Measurements from ENCODE around the gene DENND1A. TPM values are rescaled to one million over a fixed set of nuclear protein-coding genes. Genes with fewer than 3 reads are reported as not detected.

DENND1A gene
- total and polyA plus RNA-seq, 2 of the 13 experiments (the other 11 are each of a cell fraction or from before 2014, with no cell fraction given) = 14.8 to 30.1 TPM

- Histone ChIP-seq H3K4me3 (replicated peaks in 1 of 3; ENCODE audit: insufficient read depth in 1 of 3, low read depth in 2 of 3, low read length in 3 of 3) (no peak overlapping the region), H3K9ac (ENCODE audit: insufficient read depth, low read depth, low read length) (no peak overlapping the region), H3K79me2 (ENCODE audit: insufficient read depth, low read length) (no peaks in the 10 kb centered on the region), H3K27me3 (ENCODE audit: control insufficient read depth in 1 of 2, insufficient read depth in 2 of 2, low read length in 2 of 2) (no peaks in the 10 kb centered on the region), H3K4me2 (ENCODE audit: low read depth, low read length) (no peak overlapping the region), H4K20me1 (ENCODE audit: insufficient read depth, low read length) (no peaks in the 10 kb centered on the region), H3K36me3 (replicated peaks in 1 of 2; ENCODE audit: control insufficient read depth in 1 of 2, insufficient read depth in 2 of 2, low read length in 2 of 2) (peaks cover 0 to 2% of the 10 kb centered on the region in 2 experiments; a peak in 1 of 5 replicates), H3K4me1 (ENCODE audit: insufficient read depth, low read length) (no peaks in the 10 kb centered on the region; the same call in 1 of the 2 replicates), H3K27ac (ENCODE audit: extremely low read length, insufficient read depth, low read length) (no peak overlapping the region), H2AFZ (ENCODE audit: low read length) (no peak overlapping the region), H3K9me3 (ENCODE audit: low read length) (no peaks in the 10 kb centered on the region)
- CTCF ChIA-PET (ENCODE audit: low intra/inter-chr PET ratio, low total read pairs) = no interaction called here
- TF ChIP-seq ZSCAN12 (CRISPR knock-in tag; IDR thresholded peaks at IDR 0.05) (no peak), SMAD3 (CRISPR knock-in tag; IDR thresholded peaks at IDR 0.05) (no peak), ZNF768 (CRISPR knock-in tag; IDR thresholded peaks at IDR 0.05) (no peak)
- ATAC-seq (no peak), DNase-seq (ENCODE audit: low spot score) (no peak), FAIRE-seq (no peak)
- 96% methylated on average over 1 of the region's 1 CpG for WGBS (ENCODE audit: low lambda C conversion rate)
- intact Hi-C loops (cut with micrococcal nuclease; ENCODE audit: unreplicated experiment) = no loop called here
- no TSS peak for BruUV-seq (replicated peaks)
- POLR2A ChIA-PET = no interaction called here
- in situ Hi-C loops (cut with HindIII; ENCODE audit: extremely low pct_ligation_motif_present, low pct_unique_long_range_greater_than_20kb) = no loop called here
Measured at GRCh38 chr9:123497830-123498229, 432.1 kb downstream of the DENND1A start.

GRCh38 chr9:123495731-123496130, 434.2 kb downstream of the DENND1A start:
- Histone ChIP-seq H3K27ac (ENCODE audit: extremely low read length, insufficient read depth, low read length) (no peak overlapping the region), H3K79me2 (ENCODE audit: insufficient read depth, low read length) (no peaks in the 10 kb centered on the region), H3K36me3 (replicated peaks in 1 of 2; ENCODE audit: control insufficient read depth in 1 of 2, insufficient read depth in 2 of 2, low read length in 2 of 2) (peaks cover 0 to 2% of the 10 kb centered on the region in 2 experiments; a peak in 1 of 5 replicates), H3K4me1 (ENCODE audit: insufficient read depth, low read length) (no peaks in the 10 kb centered on the region; the same call in 1 of the 2 replicates), H3K4me2 (ENCODE audit: low read depth, low read length) (no peak overlapping the region), H3K9me3 (ENCODE audit: low read length) (no peaks in the 10 kb centered on the region), H3K9ac (ENCODE audit: insufficient read depth, low read depth, low read length) (no peak overlapping the region), H3K27me3 (ENCODE audit: control insufficient read depth in 1 of 2, insufficient read depth in 2 of 2, low read length in 2 of 2) (no peaks in the 10 kb centered on the region), H3K4me3 (replicated peaks in 1 of 3; ENCODE audit: insufficient read depth in 1 of 3, low read depth in 2 of 3, low read length in 3 of 3) (no peak overlapping the region), H4K20me1 (ENCODE audit: insufficient read depth, low read length) (no peaks in the 10 kb centered on the region), H2AFZ (ENCODE audit: low read length) (no peak overlapping the region)
- ATAC-seq (no peak), DNase-seq (ENCODE audit: low spot score) (no peak), FAIRE-seq (no peak)
- WGBS (ENCODE audit: low lambda C conversion rate) = 95% methylated on average over 7 of the region's 7 CpGs
- in situ Hi-C loops (cut with HindIII; ENCODE audit: extremely low pct_ligation_motif_present, low pct_unique_long_range_greater_than_20kb) (no loop called here), intact Hi-C loops (cut with micrococcal nuclease; ENCODE audit: unreplicated experiment) (no loop called here)
- CTCF ChIA-PET (ENCODE audit: low intra/inter-chr PET ratio, low total read pairs) = no interaction called here
- POLR2A ChIA-PET = no interaction called here
- TF ChIP-seq ZNF451 (CRISPR knock-in tag; IDR thresholded peaks at IDR 0.05) = no peak
- TF ChIP-seq SRSF1 (optimal IDR thresholded peaks at IDR 0.05; ENCODE audit: low read depth, low read length) = no peak
- TF ChIP-seq ZNF207 (IDR thresholded peaks at IDR 0.05; ENCODE audit: borderline replicate concordance) = no peak
- TF ChIP-seq TERF1 (CRISPR knock-in tag; IDR thresholded peaks at IDR 0.05) = no peak
- no peak for TF ChIP-seq CREBL2 (CRISPR knock-in tag; IDR thresholded peaks at IDR 0.05; ENCODE audit: borderline replicate concordance)
- TF ChIP-seq NR3C1 (CRISPR knock-in tag; IDR thresholded peaks at IDR 0.05) = no peak
- TF ChIP-seq CTCF (CRISPR knock-in tag; IDR thresholded peaks at IDR 0.05) = no peak
- TF ChIP-seq ZNF460 (CRISPR knock-in tag; IDR thresholded peaks at IDR 0.05; ENCODE audit: borderline replicate concordance) = no peak
- TF ChIP-seq THAP7 (CRISPR knock-in tag; IDR thresholded peaks at IDR 0.05) = no peak
- no peak for TF ChIP-seq SIN3B (IDR thresholded peaks at IDR 0.05; ENCODE audit: low read length)
- no TSS peak for BruUV-seq (replicated peaks)
